HUDEP-2 (cell line): ENCODE results near the gene MMP24OS.
"Not testable (repeated sequence)": the region's sequence is repeated elsewhere in the genome, so short reads cannot be mapped to it uniquely, and the experiment has no call there.

Experiments used
- DNase-seq, 76 experiments: peaks; one replicate each; lab custom pipeline; 2025; ENCODE audit not compliant: unreplicated experiment in 76 of 76; lab: John Stamatoyannopoulos, UW

Gene MMP24OS

GRCh38 chr20:35260426-35260825 lies 17.5 kb downstream of the MMP24OS start:
- DNase-seq, result no peak

GRCh38 chr20:35257175-35257909 lies 20.6 kb downstream of the MMP24OS start:
- DNase-seq, result peak in 4 of 76 experiments; percentile 10 to 39 (median 24)

DNA sequence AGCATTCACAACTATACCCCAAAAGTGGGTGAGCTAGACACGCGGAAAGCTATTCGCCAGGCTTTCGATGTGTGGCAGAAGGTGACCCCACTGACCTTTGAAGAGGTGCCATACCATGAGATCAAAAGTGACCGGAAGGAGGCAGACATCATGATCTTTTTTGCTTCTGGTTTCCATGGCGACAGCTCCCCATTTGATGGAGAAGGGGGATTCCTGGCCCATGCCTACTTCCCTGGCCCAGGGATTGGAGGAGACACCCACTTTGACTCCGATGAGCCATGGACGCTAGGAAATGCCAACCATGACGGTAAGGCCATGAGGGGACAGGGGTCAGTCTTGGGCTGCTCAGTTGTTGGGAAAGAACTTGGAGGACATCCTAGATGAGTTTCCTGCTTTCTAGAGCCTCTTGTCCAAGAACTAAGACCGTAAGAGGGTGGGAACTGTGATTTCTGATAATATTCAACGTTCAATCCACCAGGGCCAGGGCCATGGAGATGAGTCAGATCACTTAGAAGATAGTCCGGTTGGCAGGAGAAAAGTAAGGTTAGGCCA lies 23.4 kb downstream of the MMP24OS start:
- no peak for DNase-seq

GRCh38 chr20:35253010-35253409 lies 24.9 kb downstream of the MMP24OS start:
- DNase-seq, result no peak

GRCh38 chr20:35252598-35252997 lies 25.3 kb downstream of the MMP24OS start:
- not testable (repeated sequence) for DNase-seq

DNA sequence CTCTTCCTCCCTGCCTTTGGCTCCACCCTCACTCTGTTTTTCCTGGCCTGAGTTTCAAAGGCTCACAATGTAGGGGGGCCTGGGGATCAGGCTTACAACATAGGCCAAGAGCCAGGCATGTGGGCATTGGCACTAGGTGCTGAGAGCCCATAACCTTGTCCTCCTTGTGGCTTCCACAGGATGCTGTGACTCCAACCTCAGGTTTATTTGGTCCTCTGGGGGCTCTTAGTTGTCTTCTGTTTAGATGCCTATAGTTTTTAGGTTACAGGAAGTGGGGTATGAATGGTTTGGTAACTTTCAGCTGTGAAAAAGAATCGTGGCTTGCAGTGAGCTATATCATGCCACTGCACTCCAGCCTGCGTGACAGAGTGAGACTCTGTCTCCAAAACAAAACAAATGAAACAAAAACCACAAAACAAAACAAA lies 25.9 kb downstream of the MMP24OS start:
- DNase-seq, result no peak

DNA sequence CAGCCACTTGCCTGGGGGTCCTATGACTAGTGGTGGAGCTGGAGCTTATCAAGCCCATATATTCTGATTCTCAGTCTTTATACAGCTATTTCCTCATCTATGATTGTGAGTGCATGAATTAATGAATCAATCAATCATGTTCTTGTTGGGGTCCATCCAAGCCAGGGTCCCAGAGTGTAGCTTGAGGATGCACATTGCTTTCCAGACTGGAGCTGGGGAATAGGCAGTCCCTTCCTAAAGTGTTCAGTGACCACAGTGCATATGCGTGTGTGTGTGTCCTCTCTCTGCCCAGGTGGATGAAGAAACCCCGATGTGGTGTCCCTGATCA lies 26.3 kb downstream of the MMP24OS start:
- DNase-seq, result no peak

DNA sequence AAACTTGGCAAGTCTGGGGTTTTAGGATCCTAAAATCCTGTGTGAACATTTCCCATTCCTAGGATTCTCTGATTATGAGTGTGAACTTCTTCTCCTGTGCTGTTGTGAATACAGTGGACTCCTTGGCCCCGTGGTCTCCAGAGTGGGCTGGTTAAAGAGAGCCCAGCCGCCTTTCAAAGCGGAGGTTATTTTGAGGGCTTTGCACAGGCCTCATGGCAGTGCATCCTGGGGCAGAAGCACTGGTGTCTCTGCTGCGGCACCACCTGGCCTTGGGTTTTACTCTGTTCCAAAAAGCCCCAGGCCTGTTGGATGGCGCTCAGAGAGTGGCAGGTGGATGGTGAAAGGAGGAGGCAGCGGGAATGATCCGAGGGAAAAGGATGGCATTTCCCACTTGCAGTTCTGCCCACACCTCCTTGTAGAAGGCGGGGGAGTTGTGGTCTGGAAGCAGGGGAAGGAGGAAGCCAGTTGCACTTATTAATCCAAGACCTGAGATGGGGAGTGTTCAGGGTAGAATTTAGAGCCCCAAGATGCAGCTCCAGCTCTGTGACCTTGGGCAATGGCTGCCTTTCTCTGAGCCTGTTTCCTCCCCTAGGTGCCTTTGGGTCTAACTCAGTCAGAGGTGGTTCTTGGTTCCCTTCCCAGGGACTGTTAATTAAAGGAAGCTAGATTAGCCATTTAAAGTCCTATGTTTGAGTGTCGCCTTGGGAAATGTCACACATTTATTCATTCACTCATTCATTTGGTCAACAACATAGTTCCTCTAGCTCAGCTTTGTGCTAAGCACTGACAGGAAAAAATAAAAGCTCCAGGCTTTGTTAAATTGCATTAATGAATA lies 29.1 kb downstream of the MMP24OS start:
- no peak for DNase-seq

GRCh38 chr20:35246723-35247122 lies 31.2 kb downstream of the MMP24OS start:
- no peak for DNase-seq

DNA sequence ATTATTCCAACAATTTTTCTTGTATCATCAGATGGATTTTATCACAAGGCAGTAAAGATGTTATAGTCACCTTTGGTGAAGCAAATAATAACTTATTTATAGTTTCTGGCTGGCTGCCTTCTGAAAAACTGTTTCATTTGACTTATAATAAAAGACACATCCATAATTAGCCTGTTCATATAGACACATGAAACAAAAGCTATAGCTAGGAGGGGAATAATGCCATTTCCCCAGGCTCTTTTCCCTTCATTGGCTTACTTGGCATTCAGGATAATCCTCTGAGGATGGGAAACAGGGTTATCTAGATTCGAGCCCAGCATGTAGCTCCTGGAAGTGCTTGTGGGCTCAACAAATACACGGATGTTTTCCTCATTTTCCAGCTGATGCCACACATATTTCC lies 33.9 kb downstream of the MMP24OS start:
- no peak for DNase-seq

DNA sequence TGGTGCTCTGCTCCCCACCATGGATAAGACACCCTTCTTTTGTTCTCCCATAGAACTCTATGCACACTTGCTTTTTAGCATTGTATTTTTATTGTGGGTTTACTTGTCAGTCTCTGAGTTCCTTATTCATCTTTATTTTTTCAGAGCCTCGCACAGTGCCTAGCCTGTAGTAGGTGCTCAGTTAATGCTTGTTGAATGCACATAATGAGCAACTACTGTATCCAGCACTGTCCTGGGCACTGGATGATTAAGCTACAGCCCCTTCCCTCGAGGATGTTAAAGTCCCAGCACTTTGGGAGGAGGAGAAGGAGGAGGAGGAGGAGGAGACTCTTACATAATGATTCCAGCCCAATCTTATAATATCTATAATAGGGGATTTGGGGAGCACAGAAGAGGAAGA lies 34.6 kb downstream of the MMP24OS start:
- DNase-seq, result no peak

DNA sequence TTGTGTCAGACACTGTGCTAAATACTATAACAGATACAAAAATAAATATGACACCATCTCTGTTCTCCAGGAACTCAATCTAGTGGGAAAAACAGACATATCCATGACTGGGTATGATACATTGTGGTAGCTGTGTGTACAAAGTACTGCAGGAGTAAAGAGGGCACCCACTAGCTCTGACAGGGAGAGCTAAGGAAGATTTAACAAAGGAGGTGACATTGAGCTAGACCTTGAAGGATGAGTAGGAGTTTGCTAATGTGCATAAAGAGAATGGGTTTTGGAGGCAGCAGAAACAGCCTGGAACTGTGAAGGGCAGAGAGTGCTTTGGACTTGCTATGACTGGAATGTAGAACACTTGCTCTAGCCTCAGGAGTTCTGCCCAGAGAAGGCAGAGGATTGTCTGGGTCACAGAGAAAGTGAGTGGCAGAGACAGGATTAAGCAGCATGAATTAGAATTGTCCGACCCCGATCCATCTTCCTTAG lies 37.1 kb downstream of the MMP24OS start:
- no peak for DNase-seq

DNA sequence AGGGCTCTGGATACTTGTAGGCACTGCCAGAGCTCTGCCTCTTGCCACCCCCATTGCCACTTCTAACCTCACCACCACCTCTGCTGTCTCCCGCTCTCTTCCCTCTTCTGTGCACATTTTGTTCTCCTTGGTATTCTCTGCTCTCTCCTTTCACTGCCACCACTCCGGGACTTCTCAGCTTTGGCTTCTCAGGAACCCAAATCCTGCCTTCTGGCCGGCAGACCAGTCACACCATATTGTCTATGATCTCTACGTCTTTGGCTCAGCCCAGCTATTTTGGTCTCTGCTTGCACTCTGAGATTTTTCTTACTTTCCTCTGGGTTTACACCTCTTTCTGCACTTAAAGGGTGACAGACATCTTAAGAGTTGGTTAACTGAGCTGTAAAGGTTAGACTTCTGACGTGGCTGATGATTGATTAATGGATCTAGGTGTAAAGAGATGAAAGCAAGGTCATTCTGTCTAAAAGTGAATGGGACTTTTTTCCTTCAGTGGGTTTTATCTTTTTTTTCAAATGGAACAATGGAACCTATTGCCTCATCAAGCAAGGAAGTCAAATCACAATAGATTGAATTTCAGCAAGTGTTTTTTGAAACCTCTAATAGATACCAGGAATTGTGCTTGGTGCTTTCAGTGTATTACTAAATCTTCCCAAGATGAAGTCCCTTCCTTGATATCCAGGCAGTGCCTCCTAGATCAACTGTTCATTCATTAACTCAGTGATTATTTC lies 37.7 kb downstream of the MMP24OS start:
- no peak for DNase-seq

GRCh38 chr20:35238735-35239134 lies 39.2 kb downstream of the MMP24OS start:
- DNase-seq, result no peak

DNA sequence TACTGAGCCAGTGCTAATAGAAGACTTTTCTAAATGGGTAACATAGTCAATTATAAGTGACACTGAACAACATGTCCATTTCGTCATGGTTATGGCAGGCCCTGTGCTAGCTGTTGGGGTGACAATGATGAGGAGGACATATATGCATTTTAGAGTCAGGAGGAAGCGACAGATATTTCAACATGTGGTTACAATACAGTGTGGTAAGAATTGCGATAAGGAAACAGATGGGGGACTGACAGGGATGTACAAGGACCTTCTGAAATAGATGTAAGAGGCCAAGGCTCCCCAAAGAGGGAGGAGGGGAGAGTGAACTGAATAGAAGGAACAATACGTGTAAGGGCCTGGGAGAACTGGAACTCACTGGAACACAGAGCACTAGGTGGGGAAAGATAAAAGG lies 39.8 kb downstream of the MMP24OS start:
- no peak for DNase-seq

DNA sequence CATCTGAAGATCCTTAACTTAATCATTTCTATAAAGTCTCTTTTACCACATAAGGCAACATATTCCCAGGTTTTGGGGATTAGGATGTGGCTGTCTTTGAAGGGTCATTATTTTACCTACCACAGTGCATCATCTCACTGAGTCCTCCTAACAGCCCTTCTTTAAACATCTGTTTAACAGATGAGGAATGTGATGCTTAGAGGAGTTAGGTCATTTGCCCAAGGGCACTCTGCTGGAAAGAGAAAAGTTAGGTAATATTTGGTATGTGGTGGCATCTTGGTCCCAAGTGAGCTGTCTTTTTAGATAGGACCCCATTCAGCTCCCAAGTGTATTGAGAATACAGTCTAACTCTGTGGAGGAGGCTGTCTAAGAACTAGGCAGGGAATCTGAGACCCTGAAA lies 40.4 kb downstream of the MMP24OS start:
- DNase-seq, result no peak

DNA sequence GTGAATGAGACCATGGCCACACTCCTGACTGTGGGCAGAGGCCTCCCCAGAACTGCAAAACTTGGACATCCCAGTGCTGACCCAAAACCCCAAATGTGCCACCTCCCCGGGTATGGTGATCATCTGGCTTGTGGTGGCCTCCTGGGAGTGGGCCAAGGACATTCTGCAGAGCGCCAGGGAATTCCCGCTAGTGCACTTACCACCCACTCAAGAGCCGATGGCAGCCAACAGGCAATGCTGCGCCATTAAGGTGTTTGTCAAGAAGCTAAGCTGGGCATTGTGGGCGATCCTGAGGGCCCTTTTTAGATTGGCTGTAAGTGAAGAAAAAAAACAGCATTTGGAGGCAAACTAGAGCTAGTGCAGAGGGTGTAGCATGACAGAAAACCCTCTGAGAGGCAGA lies 42.0 kb downstream of the MMP24OS start:
- no peak for DNase-seq

DNA sequence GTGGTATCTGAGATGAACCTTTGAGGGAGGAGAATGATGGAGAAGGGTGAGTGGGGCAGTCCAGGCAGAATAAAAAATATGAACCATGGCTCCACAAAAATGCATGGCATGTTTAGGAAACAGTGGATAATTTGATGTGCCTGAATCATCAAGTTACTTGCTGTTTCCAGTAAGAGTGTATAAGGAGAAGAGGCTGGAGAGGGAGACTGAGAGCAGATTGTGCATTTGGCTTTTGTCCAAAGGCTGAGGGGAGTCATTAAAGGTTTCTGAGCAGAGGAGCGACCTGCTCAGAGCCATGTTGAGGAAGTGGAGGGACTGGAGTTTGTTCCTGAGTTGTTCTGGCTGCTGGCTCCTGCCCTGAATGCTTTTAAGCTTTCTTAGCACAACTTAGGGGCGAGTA lies 45.3 kb downstream of the MMP24OS start:
- no peak for DNase-seq

GRCh38 chr20:35226884-35227681 lies 50.8 kb downstream of the MMP24OS start:
- DNase-seq, result peak in 38 of 76 experiments; percentile 2 to 53 (median 14)
